ENCODE data around the gene BTN1A1. TPM values are rescaled to one million over a fixed set of nuclear protein-coding genes. Genes with fewer than 3 reads are reported as not detected.

The BTN1A1 gene
- total and polyA plus RNA-seq, 10 of the 15 experiments (the other 5 are each of a cell fraction or from before 2014, with no cell fraction given), result 0.05 to 2.2 (median 0.87) TPM

DNA sequence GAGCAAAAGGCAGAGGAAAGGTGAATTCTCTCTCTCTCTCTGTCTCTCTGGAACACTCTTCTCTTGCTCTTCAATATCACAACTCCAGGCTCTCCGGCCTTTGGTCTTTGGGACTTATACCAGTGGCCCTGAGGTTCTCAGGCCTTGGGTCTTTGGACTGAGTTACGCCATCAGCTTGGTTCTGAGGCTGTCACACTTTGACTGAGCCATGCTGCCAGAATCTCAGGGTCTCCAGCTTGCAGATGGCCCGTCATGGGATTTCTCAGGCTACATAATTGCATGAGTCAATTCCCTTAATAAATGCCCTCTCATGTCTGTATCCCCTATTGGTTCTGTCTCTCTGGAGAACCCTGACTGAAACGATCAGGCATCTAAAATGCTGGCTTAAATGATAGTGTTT lies 29.5 kb upstream of the BTN1A1 start:
- DNase-seq (ENCODE audit: low read depth, low spot score) (no peak), ATAC-seq (no peak), FAIRE-seq (no peak)
- H2AFZ ChIP-seq (ENCODE audit: control insufficient read depth, low read depth, low read length), result no peak overlapping the region
- H3K4me3 ChIP-seq, result no peak overlapping the region
- peaks cover 15% of the 10 kb centered on the region for H3K4me1 ChIP-seq (ENCODE audit: control insufficient read depth, insufficient read depth, low read length)
- RAD21 ChIA-PET (ENCODE audit: unreplicated experiment), result no interaction called here
- peaks cover 6% of the 10 kb centered on the region; the same call in 2 of the 3 replicates for H3K9me3 ChIP-seq (replicated peaks; ENCODE audit: control insufficient read depth, insufficient read depth, low read length)
- CTCF ChIA-PET, result no interaction called here
- H3K27ac ChIP-seq (ENCODE audit: control insufficient read depth, insufficient read depth), result no peak overlapping the region
- intact Hi-C loops (cut with micrococcal nuclease; ENCODE audit: unreplicated experiment) (no loop called here), in situ Hi-C loops (cut with MboI) (no loop called here)
- no peak overlapping the region for H3K4me2 ChIP-seq (ENCODE audit: control insufficient read depth, insufficient read depth)
- peaks cover 9% of the 10 kb centered on the region for H3K79me2 ChIP-seq (ENCODE audit: control insufficient read depth, insufficient read depth, low read length)
- no peak for TF ChIP-seq CEBPB (IDR thresholded peaks at IDR 0.05; ENCODE audit: borderline replicate concordance in 1 of 2, low read depth in 2 of 2, low read length in 2 of 2)
- WGBS (ENCODE audit: insufficient coverage, insufficient replicate concordance, low lambda C conversion rate, missing lambda C conversion rate), result 96% methylated on average over 4 of the region's 4 CpGs
- H3K36me3 ChIP-seq (ENCODE audit: control insufficient read depth in 2 of 2, insufficient read depth in 2 of 2, low read length in 1 of 2), result peaks cover 6 to 15% of the 10 kb centered on the region in 2 experiments; a peak in 3 of 4 replicates
- no peaks in the 10 kb centered on the region for H4K20me1 ChIP-seq (ENCODE audit: control insufficient read depth, insufficient read depth)
- no peaks in the 10 kb centered on the region for H3K27me3 ChIP-seq (replicated peaks in 1 of 2; ENCODE audit: control insufficient read depth in 2 of 2, insufficient read depth in 2 of 2, low read length in 1 of 2)
- POLR2A ChIA-PET, result interaction anchor here (0.5 kb wide), 1 partner anchor 76 kb away, joined by 4 read pairs; no protein-coding TSS in a partner anchor
- SMC1A ChIA-PET (ENCODE audit: uncharacterized antibody, unreplicated experiment), result interaction anchor here (1.6 kb wide), 1 partner anchor 10 kb away, joined by 4 read pairs; no protein-coding TSS in a partner anchor
- BruUV-seq (replicated peaks), result no TSS peak
- H3K9ac ChIP-seq (ENCODE audit: control insufficient read depth, insufficient read depth, low read length), result no peak overlapping the region

DNA sequence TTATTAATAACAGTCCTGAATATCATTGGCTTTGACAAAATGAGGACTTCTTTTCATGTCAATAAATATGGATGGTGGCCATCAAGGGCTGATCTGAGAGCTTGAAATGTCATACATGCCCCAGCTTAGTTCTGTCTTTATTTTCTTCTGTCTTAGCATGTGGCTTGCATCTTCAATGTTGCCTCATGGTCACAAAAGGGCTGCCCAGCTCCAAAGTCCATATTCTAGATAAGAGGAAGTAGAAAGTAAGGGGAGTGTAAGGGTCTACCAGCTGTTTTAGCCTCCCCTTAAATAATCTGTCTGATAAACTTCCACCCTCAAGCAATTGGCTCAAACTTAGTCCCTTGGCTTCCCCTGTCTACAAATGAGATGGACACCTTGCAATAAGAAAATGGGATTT lies 28.1 kb upstream of the BTN1A1 start:
- no peaks in the 10 kb centered on the region for H3K27me3 ChIP-seq (replicated peaks in 1 of 2; ENCODE audit: control insufficient read depth in 2 of 2, insufficient read depth in 2 of 2, low read length in 1 of 2)
- CTCF ChIA-PET, result interaction anchor here (2.7 kb wide), 1 partner anchor 124 kb away, joined by 13 read pairs; the partner anchor contains the start of gene ABT1
- no TSS peak for BruUV-seq (replicated peaks)
- peaks cover 13% of the 10 kb centered on the region for H3K79me2 ChIP-seq (ENCODE audit: control insufficient read depth, insufficient read depth, low read length)
- FAIRE-seq (no peak), ATAC-seq (no peak), DNase-seq (ENCODE audit: low read depth, low spot score) (no peak)
- SMC1A ChIA-PET (ENCODE audit: uncharacterized antibody, unreplicated experiment), result interaction anchor here (1.1 to 3.2 kb wide), 5 partner anchors 8 to 26 kb away, joined by 3 to 26 read pairs (median 4); no protein-coding TSS in a partner anchor
- POLR2A ChIA-PET, result interaction anchor here (0.9 to 2.9 kb wide), 3 partner anchors 10 to 34 kb away, joined by 3 to 17 read pairs (median 3); no protein-coding TSS in a partner anchor
- H4K20me1 ChIP-seq (ENCODE audit: control insufficient read depth, insufficient read depth), result no peaks in the 10 kb centered on the region
- H3K9ac ChIP-seq (ENCODE audit: control insufficient read depth, insufficient read depth, low read length), result no peak overlapping the region
- H3K4me3 ChIP-seq, result no peak overlapping the region
- in situ Hi-C loops (cut with MboI), result no loop called here
- peaks cover 5 to 6% of the 10 kb centered on the region in 2 experiments; a peak in 3 of 4 replicates for H3K36me3 ChIP-seq (ENCODE audit: control insufficient read depth in 2 of 2, insufficient read depth in 2 of 2, low read length in 1 of 2)
- H3K9me3 ChIP-seq (replicated peaks; ENCODE audit: control insufficient read depth, insufficient read depth, low read length), result peaks cover 6% of the 10 kb centered on the region; the same call in 2 of the 3 replicates
- peaks cover 21% of the 10 kb centered on the region for H3K4me1 ChIP-seq (ENCODE audit: control insufficient read depth, insufficient read depth, low read length)
- no peak overlapping the region for H2AFZ ChIP-seq (ENCODE audit: control insufficient read depth, low read depth, low read length)
- RAD21 ChIA-PET (ENCODE audit: unreplicated experiment), result interaction anchor here (1.0 to 2.7 kb wide), 3 partner anchors 26 to 108 kb away, joined by 3 to 10 read pairs (median 3); no protein-coding TSS in a partner anchor
- TF ChIP-seq ZNF622 (IDR thresholded peaks at IDR 0.05) (no peak), ZNF217 (IDR thresholded peaks at IDR 0.05) (no peak), WRNIP1 (IDR thresholded peaks at IDR 0.05; ENCODE audit: borderline replicate concordance, low read depth, low read length) (no peak)
- TF ChIP-seq, protein P1, sequence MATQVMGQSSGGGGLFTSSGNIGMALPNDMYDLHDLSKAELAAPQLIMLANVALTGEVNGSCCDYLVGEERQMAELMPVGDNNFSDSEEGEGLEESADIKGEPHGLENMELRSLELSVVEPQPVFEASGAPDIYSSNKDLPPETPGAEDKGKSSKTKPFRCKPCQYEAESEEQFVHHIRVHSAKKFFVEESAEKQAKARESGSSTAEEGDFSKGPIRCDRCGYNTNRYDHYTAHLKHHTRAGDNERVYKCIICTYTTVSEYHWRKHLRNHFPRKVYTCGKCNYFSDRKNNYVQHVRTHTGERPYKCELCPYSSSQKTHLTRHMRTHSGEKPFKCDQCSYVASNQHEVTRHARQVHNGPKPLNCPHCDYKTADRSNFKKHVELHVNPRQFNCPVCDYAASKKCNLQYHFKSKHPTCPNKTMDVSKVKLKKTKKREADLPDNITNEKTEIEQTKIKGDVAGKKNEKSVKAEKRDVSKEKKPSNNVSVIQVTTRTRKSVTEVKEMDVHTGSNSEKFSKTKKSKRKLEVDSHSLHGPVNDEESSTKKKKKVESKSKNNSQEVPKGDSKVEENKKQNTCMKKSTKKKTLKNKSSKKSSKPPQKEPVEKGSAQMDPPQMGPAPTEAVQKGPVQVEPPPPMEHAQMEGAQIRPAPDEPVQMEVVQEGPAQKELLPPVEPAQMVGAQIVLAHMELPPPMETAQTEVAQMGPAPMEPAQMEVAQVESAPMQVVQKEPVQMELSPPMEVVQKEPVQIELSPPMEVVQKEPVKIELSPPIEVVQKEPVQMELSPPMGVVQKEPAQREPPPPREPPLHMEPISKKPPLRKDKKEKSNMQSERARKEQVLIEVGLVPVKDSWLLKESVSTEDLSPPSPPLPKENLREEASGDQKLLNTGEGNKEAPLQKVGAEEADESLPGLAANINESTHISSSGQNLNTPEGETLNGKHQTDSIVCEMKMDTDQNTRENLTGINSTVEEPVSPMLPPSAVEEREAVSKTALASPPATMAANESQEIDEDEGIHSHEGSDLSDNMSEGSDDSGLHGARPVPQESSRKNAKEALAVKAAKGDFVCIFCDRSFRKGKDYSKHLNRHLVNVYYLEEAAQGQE (IDR thresholded peaks at IDR 0.05; ENCODE audit: low read depth, low read length), result no peak
- H3K4me2 ChIP-seq (ENCODE audit: control insufficient read depth, insufficient read depth), result no peak overlapping the region
- intact Hi-C loops (cut with micrococcal nuclease; ENCODE audit: unreplicated experiment), result no loop called here
- H3K27ac ChIP-seq (ENCODE audit: control insufficient read depth, insufficient read depth), result no peak overlapping the region

Data from GM12878 (cell line).